ENCODE results near the gene ZBTB20. TPM values are rescaled to one million over a fixed set of nuclear protein-coding genes. Genes with fewer than 3 reads are reported as not detected.

The ZBTB20 gene
- total RNA-seq, 6 donors from 2014 or later: 40.0 to 150 (median 65.8) TPM

DNA sequence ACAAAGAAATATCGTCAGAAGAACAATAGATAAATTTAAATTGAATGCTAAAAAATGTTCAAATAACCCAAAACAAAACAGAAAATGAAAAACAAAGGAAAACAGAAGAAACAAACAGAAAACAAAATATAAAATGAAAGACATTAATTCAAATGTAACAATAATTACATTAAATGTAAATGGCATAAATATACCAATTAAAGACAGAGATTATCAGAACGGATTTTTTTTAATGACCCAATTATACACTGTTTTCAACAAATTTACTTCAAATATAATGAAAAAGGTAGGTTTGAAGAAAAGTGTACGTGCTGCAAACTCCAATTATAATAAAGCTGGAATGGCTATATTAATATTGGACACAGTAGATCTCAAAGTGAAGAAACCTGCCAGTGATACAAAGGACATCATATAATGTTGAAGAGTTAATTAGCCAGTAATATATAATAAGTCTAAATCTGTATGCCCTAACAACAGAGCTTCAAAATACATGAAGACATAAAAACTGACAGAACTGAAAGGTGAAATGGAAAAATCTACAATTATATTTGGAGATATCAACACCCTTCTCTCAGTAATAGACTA lies 193.8 kb downstream of the ZBTB20 start:
- Histone ChIP-seq H3K9me3 (peaks cover 8 to 18% (median 13%) of the 10 kb centered on the region in 4 donors), H3K4me1 (no peaks in the 10 kb centered on the region), H3K36me3 (no peaks in the 10 kb centered on the region), H3K27ac (no peak overlapping the region), H3K27me3 (no peaks in the 10 kb centered on the region), H3K4me3 (no peak overlapping the region)
- no peak for ATAC-seq (ENCODE audit: low FRiP score in 2 of 2)
- 64 to 65% methylated on average over 3 of the region's 3 CpGs for WGBS, 2 donors
- no peak for TF ChIP-seq EP300 (IDR thresholded peaks at IDR 0.05)
- TF ChIP-seq POLR2AphosphoS5 (IDR thresholded peaks at IDR 0.05): no peak
- DNase-seq: no peak

DNA sequence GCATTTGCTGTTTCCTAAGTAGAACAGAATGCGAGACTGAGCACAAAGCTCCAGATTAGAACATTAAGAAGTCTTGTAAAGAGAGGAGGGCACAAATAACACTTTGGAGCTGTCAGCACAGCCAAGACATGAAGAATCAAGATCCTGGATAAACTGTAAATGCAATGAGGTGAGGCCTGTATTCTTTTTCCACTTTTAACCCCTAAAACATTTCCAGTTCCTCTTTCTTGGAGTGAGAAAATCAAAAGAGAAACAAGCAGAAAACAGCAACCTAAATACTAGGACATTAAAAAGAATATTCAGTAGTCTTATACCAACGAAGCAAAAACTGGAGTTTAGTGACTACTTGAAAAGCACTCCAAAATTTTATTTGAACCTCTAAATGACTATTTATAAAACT lies 204.3 kb downstream of the ZBTB20 start:
- Histone ChIP-seq H3K4me1 (no peaks in the 10 kb centered on the region), H3K27me3 (no peaks in the 10 kb centered on the region), H3K36me3 (no peaks in the 10 kb centered on the region), H3K4me3 (no peak overlapping the region), H3K27ac (no peak overlapping the region), H3K9me3 (peaks cover 0 to 2% (median 0%) of the 10 kb centered on the region in 4 donors)
- TF ChIP-seq POLR2A (IDR thresholded peaks at IDR 0.05) (no peak), POLR2AphosphoS5 (IDR thresholded peaks at IDR 0.05) (no peak), EP300 (IDR thresholded peaks at IDR 0.05) (no peak)
- TF ChIP-seq, protein P1, sequence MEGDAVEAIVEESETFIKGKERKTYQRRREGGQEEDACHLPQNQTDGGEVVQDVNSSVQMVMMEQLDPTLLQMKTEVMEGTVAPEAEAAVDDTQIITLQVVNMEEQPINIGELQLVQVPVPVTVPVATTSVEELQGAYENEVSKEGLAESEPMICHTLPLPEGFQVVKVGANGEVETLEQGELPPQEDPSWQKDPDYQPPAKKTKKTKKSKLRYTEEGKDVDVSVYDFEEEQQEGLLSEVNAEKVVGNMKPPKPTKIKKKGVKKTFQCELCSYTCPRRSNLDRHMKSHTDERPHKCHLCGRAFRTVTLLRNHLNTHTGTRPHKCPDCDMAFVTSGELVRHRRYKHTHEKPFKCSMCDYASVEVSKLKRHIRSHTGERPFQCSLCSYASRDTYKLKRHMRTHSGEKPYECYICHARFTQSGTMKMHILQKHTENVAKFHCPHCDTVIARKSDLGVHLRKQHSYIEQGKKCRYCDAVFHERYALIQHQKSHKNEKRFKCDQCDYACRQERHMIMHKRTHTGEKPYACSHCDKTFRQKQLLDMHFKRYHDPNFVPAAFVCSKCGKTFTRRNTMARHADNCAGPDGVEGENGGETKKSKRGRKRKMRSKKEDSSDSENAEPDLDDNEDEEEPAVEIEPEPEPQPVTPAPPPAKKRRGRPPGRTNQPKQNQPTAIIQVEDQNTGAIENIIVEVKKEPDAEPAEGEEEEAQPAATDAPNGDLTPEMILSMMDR (IDR thresholded peaks at IDR 0.05): no peak
- DNase-seq (no peak), ATAC-seq (ENCODE audit: low FRiP score in 2 of 2) (no peak)
- WGBS, 2 donors: 71 to 79% methylated on average over 2 of the region's 2 CpGs

DNA sequence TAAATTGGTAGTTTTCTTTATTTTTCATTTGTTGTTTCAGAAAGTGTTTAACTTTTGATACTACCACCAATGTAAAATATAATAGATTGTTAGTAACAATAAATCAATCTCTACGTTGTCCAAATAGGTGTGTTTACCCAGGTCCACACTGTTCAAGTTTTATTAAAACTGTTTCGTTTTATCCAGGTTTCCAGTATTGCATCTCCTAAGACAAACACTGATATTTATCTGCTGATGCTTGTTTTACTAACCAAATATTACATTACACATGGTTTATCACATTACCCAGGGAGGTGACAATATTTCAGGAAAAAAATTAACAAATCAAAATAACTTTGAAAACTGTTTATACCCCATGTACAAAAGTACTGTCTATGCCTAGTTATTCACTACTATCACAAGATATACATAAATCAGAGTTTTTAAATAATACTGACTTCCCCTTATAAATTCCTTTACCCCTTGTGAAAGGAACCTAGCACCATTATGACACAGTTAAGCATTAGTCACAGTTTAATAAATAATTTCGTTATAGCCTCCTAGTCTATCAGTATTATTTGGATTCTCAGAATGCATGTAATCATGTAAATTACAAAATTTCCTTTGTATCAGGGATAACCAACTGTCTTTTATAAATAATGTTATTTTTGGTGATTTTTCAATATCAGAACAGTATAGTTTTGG lies 205.3 kb downstream of the ZBTB20 start:
- 94 to 95% methylated on average over 3 of the region's 3 CpGs for WGBS, 2 donors
- DNase-seq (no peak), ATAC-seq (ENCODE audit: low FRiP score in 2 of 2) (no peak)
- Histone ChIP-seq H3K4me3 (no peak overlapping the region), H3K27ac (no peak overlapping the region), H3K36me3 (no peaks in the 10 kb centered on the region), H3K27me3 (no peaks in the 10 kb centered on the region), H3K9me3 (peaks cover 0 to 2% (median 0%) of the 10 kb centered on the region in 4 donors), H3K4me1 (no peaks in the 10 kb centered on the region)
- TF ChIP-seq, protein P1 (IDR thresholded peaks at IDR 0.05): no peak
- no peak for TF ChIP-seq POLR2A (IDR thresholded peaks at IDR 0.05)
- TF ChIP-seq EP300 (IDR thresholded peaks at IDR 0.05): no peak
- TF ChIP-seq POLR2AphosphoS5 (IDR thresholded peaks at IDR 0.05): no peak

DNA sequence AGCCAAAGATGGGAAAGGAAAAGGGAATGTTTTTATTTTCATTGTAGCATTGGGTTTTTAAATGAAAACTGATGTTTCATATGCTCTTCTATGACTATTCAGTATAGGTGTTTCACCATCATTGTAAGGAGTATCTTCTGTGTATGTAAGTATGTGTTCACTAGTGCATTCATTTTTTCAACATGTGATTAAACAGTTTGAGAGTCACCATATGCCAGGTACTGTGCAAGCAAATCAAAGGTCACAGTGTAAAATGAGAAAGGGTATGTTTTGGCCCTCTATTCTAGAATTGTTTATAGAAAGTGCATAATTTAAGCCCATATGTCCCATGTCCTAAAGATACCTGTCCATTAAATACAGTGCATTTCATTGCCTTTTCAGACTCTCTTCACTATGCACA lies 207.2 kb downstream of the ZBTB20 start:
- no peaks in the 10 kb centered on the region for H3K4me1 ChIP-seq
- no peak overlapping the region for H3K4me3 ChIP-seq
- no peaks in the 10 kb centered on the region for H3K36me3 ChIP-seq
- no peak overlapping the region for H3K27ac ChIP-seq
- TF ChIP-seq POLR2AphosphoS5 (IDR thresholded peaks at IDR 0.05) (no peak), EP300 (IDR thresholded peaks at IDR 0.05) (no peak), POLR2A (IDR thresholded peaks at IDR 0.05) (no peak)
- TF ChIP-seq, protein P1 (IDR thresholded peaks at IDR 0.05): no peak
- ATAC-seq (ENCODE audit: low FRiP score in 2 of 2): no peak
- H3K9me3 ChIP-seq: no peaks in the 10 kb centered on the region
- H3K27me3 ChIP-seq: no peaks in the 10 kb centered on the region
- no peak for DNase-seq

DNA sequence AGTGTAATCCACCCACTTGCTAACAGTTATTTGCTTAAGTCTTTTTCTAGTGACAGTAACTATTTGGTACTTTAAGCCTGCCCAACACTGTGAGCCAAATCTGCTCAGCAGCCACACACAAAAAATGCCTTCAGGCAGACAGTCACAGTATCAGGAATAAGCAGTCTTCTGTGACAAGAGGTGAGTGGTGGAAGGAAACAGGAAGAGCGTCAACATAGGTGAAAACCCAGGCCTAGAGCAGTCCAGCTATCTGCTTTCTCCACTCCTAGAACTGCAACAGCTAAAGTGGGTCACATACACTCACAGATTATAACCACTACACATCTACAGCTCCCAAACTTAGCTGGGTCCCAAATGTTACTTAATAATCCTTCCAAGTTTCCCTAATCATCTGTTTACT lies 213.7 kb downstream of the ZBTB20 start:
- H3K27me3 ChIP-seq: no peaks in the 10 kb centered on the region
- DNase-seq (no peak), ATAC-seq (ENCODE audit: low FRiP score in 2 of 2) (no peak)
- no peaks in the 10 kb centered on the region for H3K4me1 ChIP-seq
- 92 to 100% methylated on average over 1 of the region's 1 CpG for WGBS, 2 donors
- no peak overlapping the region for H3K4me3 ChIP-seq
- no peak overlapping the region for H3K27ac ChIP-seq
- H3K36me3 ChIP-seq: no peaks in the 10 kb centered on the region
- H3K9me3 ChIP-seq: no peaks in the 10 kb centered on the region
- TF ChIP-seq EP300 (IDR thresholded peaks at IDR 0.05) (no peak), POLR2A (IDR thresholded peaks at IDR 0.05) (no peak), POLR2AphosphoS5 (IDR thresholded peaks at IDR 0.05) (no peak)
- TF ChIP-seq, protein P1 (IDR thresholded peaks at IDR 0.05): no peak
